B cell (primary cell): ENCODE results near the gene NUP85. TPM values are rescaled to one million over a fixed set of nuclear protein-coding genes. Genes with fewer than 3 reads are reported as not detected.

Source experiments
- ATAC-seq: fragments of 200-7000 bp; cut with Tn5 transposase; one replicate; pipeline ENCODE4 v1.10.0; 2021; ENCODE audit warnings: low read depth, mild to moderate bottlenecking, moderate number of reproducible peaks, moderate library complexity
- CTCF ChIA-PET: fragments of 350-600 bp; sonication (Branson Sonifier 250); formaldehyde crosslinking; loops from one replicate; lab custom pipeline; 2021; ENCODE audit warnings: antibody characterized with exemption, inconsistent platforms; lab: Charles Lee
- POLR2A ChIA-PET: fragments of 350-600 bp; sonication (Branson Sonifier 250); formaldehyde crosslinking; loops from one replicate; lab custom pipeline; 2021; ENCODE audit warnings: antibody characterized with exemption; lab: Charles Lee
- DNase-seq: peaks from one replicate; pipeline ENCODE4 v3.0.0; 2013
- H2AFZ ChIP-seq: 2 replicates; pipeline ENCODE4 v1.6.1; 2012; ENCODE audit warnings: mild to moderate bottlenecking, low read depth, low read length; ENCODE audit not compliant: insufficient read depth, poor library complexity, severe bottlenecking
- H3K27ac ChIP-seq, 2 donors: 1 replicate in 1 of 2; 2 replicates in 1 of 2; pipeline ENCODE4 v1.5.1; 2012 to 2013; ENCODE audit warnings: low read length in 2 of 2, mild to moderate bottlenecking in 2 of 2, moderate library complexity in 1 of 2
- H3K27me3 ChIP-seq, 4 experiments: fragments of 200-600 bp in 1 of 4; sonication (generic) in 1 of 4; replicated peaks in 1 of 4; 1 replicate in 2 of 4; 2 replicates in 2 of 4; pipeline versions ENCODE4 v1.6.1 to v1.7.0; 2013 to 2016; ENCODE audit warnings: low read length in 3 of 4, mild to moderate bottlenecking in 2 of 4, mixed read lengths in 1 of 4, moderate library complexity in 1 of 4; ENCODE audit not compliant: insufficient read depth in 4 of 4, control insufficient read depth in 3 of 4; ENCODE audit errors: control extremely low read depth in 1 of 4
- H3K36me3 ChIP-seq, 2 experiments: replicated peaks in 1 of 2; 1 replicate in 1 of 2; 2 replicates in 1 of 2; pipeline versions ENCODE4 v1.6.1 to v1.7.1; 2013; ENCODE audit warnings: low read length in 1 of 2; ENCODE audit not compliant: insufficient read depth in 2 of 2, control insufficient read depth in 1 of 2; ENCODE audit errors: control extremely low read depth in 1 of 2, extremely low read depth in 1 of 2
- H3K4me1 ChIP-seq, 2 donors: fragments of 200-600 bp in 1 of 2; sonication (generic) in 1 of 2; 1 replicate in 1 of 2; 2 replicates in 1 of 2; pipeline versions ENCODE4 v1.5.1 to v1.6.1; 2013 to 2017; ENCODE audit warnings: low read length in 2 of 2; ENCODE audit not compliant: control insufficient read depth in 2 of 2, insufficient read depth in 2 of 2
- H3K4me2 ChIP-seq: replicated peaks from 2 replicates; pipeline ENCODE3; 2012; ENCODE audit warnings: mild to moderate bottlenecking, low read depth, low read length; ENCODE audit not compliant: poor library complexity, severe bottlenecking
- H3K4me3 ChIP-seq, 5 experiments: fragments of 200-600 bp in 1 of 5; sonication (generic) in 1 of 5; 1 replicate in 3 of 5; 2 replicates in 2 of 5; pipeline versions ENCODE4 v1.5.1 to v1.7.0; 2011 to 2016; ENCODE audit warnings: low read length in 4 of 5, mild to moderate bottlenecking in 4 of 5, low read depth in 2 of 5, control low read depth in 1 of 5, moderate library complexity in 1 of 5; ENCODE audit not compliant: insufficient read depth in 1 of 5; ENCODE audit errors: control extremely low read depth in 1 of 5, extremely low read depth in 1 of 5
- H3K79me2 ChIP-seq: fragments of 200-600 bp; sonication (generic); one replicate; pipeline ENCODE4 v1.6.0; 2016; ENCODE audit warnings: low read length; ENCODE audit not compliant: control insufficient read depth, insufficient read depth
- H3K9ac ChIP-seq: fragments of 200-600 bp; sonication (generic); 2 replicates; pipeline ENCODE4 v1.6.1; 2017; ENCODE audit warnings: mild to moderate bottlenecking, low read length, moderate library complexity
- H3K9me3 ChIP-seq, 3 donors: one replicate each; pipeline versions ENCODE4 v1.6.1 to v1.7.1; 2013; ENCODE audit warnings: low read length in 2 of 3; ENCODE audit not compliant: control insufficient read depth in 2 of 3, insufficient read depth in 1 of 3; ENCODE audit errors: control extremely low read depth in 1 of 3
- H4K20me1 ChIP-seq: 2 replicates; pipeline ENCODE4 v1.6.0; 2012; ENCODE audit warnings: mild to moderate bottlenecking, low read length; ENCODE audit not compliant: insufficient read depth, control insufficient read depth, poor library complexity, severe bottlenecking
- H3K27ac Mint-ChIP-seq: one replicate; pipeline ENCODE4 v1.8.0; 2021; ENCODE audit warnings: mixed read lengths
- H3K27me3 Mint-ChIP-seq: one replicate; pipeline ENCODE4 v1.8.0; 2021; ENCODE audit warnings: mixed read lengths
- H3K4me1 Mint-ChIP-seq: one replicate; pipeline ENCODE4 v1.8.0; 2021; ENCODE audit warnings: mixed read lengths
- H3K4me3 Mint-ChIP-seq: one replicate; pipeline ENCODE4 v1.8.0; 2021; ENCODE audit warnings: mixed read lengths
- H3K9me3 Mint-ChIP-seq: one replicate; pipeline ENCODE4 v1.8.0; 2022; ENCODE audit warnings: mixed read lengths; ENCODE audit not compliant: insufficient read depth
- EZH2 ChIP-seq: IDR thresholded peaks from 2 replicates; pipeline ENCODE4 v1.6.1; 2012; ENCODE audit warnings: borderline replicate concordance, low read depth, mild to moderate bottlenecking, moderate library complexity, low read length; ENCODE audit not compliant: insufficient read depth, poor library complexity, severe bottlenecking
- WGBS: methylation state at CpG from one replicate; pipeline ENCODE4 v1.1.5; 2013; ENCODE audit warnings: missing lambda C conversion rate; ENCODE audit not compliant: insufficient coverage; 5-methylcytosine and 5-hydroxymethylcytosine counted together
- intact Hi-C: fragments of 100-400 bp; cut with micrococcal nuclease; formaldehyde crosslinking; loops from one replicate; pipeline ENCODE4 v1.10.0; 2022
- polyA plus RNA-seq: library from polyadenylated mRNA; depleted of rRNA; stranded (reverse); fragments of >200 nt; gene quantifications from 2 replicates; pipeline ENCODE4 v1.2.3, GENCODE V29; 2012
- total RNA-seq, 2 donors: library from RNA; stranded (reverse); fragments of 120-200 nt in 1 of 2; gene quantifications; 1 replicate in 1 of 2; 2 replicates in 1 of 2; pipeline versions ENCODE4 v1.2.3 to v1.2.4, GENCODE V29; 2013 to 2022
- TF ChIP-seq, protein P1 (sequence below): fragments of 200-600 bp; IDR thresholded peaks from one replicate; pipeline ENCODE4 v1.8.0; 2022; ENCODE audit warnings: antibody characterized with exemption, mild to moderate bottlenecking

Gene NUP85
- total and polyA plus RNA-seq, 2 donors (not counting 1 experiment from before 2014, with no cell fraction given), result 97.5 to 142 TPM

DNA sequence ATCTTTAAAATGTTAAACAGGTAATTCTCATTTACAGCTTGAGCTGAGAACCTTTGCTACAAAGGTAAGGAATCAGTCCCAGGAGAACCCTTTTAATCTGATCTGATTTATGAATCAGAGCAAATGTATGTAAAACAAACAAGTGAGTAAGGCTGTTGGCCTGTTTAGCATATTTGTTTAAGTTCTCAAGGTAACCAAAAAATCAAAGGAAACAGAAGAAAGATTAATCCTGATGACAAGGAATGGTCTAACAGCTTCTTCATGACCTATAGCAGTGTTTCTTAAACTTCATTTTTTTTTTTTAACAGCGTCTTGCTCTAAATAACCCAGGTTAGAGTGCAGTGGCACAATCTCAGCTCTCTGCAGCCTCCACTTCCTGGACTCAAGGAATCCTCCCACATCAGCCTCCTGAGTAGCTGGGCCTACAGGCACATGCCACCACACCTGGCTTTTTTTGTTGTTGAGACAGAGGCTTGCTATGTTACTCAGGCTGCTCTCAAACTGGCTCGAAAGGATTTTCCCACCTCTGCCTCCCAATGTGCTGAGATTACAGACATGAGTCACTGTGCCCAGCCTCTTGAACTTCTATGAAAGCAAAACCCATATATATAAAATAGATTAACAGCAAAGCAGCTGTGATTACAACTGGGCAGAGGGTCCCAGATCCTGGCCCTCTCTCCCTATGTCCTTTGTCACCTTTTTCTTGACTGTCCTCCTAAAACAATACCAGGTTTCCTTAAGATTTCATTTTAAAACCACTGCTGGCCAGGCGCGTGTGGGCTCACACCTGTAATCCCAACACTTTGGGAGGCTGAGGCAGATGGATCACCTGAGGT is 46.1 kb upstream of the NUP85 start:
- Histone ChIP-seq H3K9ac (no peak overlapping the region), H3K4me1 (peaks cover 6 to 14% of the 10 kb centered on the region in 2 donors), H3K4me2 (no peak overlapping the region), H3K27ac (no peak overlapping the region), H3K79me2 (peaks cover 4% of the 10 kb centered on the region), H3K4me3 (no peak overlapping the region), H4K20me1 (no peaks in the 10 kb centered on the region), H3K27me3 (no peaks in the 10 kb centered on the region), H2AFZ (no peak overlapping the region), H3K9me3 (no peaks in the 10 kb centered on the region), H3K36me3 (no peaks in the 10 kb centered on the region)
- Mint-ChIP-seq H3K4me1 (peaks cover 8% of the 10 kb centered on the region), H3K27ac (no peak overlapping the region), H3K27me3 (no peaks in the 10 kb centered on the region), H3K4me3 (no peak overlapping the region), H3K9me3 (no peaks in the 10 kb centered on the region)
- DNase-seq, result no peak
- no peak for ATAC-seq
- TF ChIP-seq, protein P1, sequence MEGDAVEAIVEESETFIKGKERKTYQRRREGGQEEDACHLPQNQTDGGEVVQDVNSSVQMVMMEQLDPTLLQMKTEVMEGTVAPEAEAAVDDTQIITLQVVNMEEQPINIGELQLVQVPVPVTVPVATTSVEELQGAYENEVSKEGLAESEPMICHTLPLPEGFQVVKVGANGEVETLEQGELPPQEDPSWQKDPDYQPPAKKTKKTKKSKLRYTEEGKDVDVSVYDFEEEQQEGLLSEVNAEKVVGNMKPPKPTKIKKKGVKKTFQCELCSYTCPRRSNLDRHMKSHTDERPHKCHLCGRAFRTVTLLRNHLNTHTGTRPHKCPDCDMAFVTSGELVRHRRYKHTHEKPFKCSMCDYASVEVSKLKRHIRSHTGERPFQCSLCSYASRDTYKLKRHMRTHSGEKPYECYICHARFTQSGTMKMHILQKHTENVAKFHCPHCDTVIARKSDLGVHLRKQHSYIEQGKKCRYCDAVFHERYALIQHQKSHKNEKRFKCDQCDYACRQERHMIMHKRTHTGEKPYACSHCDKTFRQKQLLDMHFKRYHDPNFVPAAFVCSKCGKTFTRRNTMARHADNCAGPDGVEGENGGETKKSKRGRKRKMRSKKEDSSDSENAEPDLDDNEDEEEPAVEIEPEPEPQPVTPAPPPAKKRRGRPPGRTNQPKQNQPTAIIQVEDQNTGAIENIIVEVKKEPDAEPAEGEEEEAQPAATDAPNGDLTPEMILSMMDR, result no peak
- no peak for TF ChIP-seq EZH2
- intact Hi-C loops, result no loop called here
- WGBS, result 80% methylated on average over 1 of the region's 4 CpGs
- ChIA-PET POLR2A (interaction anchor here (0.8 kb wide), 1 partner anchor 28 kb away, joined by 3 read pairs; the partner anchor contains the start of gene NT5C), CTCF (interaction anchor here (0.7 to 0.9 kb wide), 4 partner anchors 11 to 45 kb away, joined by 3 to 4 read pairs (median 4); no protein-coding TSS in a partner anchor)

DNA sequence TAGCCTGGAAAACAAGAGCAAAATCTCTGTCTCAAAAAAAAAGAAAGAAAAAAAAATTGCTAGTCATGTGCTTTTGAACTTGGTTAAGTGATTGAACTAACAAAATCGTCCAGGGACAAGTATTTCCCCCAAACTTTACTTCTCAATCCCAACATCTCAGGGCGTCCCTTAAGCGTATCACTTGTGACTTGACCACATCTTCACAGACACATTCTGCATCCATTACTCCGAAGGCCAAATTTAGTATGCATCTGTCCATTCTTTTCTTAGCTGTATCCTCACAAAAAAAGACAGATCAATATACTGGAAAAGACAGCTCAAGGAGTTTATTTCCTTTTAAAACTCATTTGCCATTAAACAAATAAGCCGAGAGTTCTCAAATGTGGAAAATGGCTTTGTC is 45.3 kb upstream of the NUP85 start:
- no peak overlapping the region for H3K9ac ChIP-seq
- peaks cover 4% of the 10 kb centered on the region for H3K79me2 ChIP-seq
- intact Hi-C loops, result no loop called here
- no peaks in the 10 kb centered on the region for H3K27me3 ChIP-seq
- H3K4me3 Mint-ChIP-seq, result no peak overlapping the region
- H3K9me3 Mint-ChIP-seq, result no peaks in the 10 kb centered on the region
- H3K27ac ChIP-seq, result no peak overlapping the region
- H3K27ac Mint-ChIP-seq, result no peak overlapping the region
- no peaks in the 10 kb centered on the region for H4K20me1 ChIP-seq
- ChIA-PET CTCF (interaction anchor here (0.7 to 0.8 kb wide), 2 partner anchors 10 to 46 kb away, joined by 3 to 4 read pairs; no protein-coding TSS in a partner anchor), POLR2A (no interaction called here)
- WGBS, result 100% methylated on average over 3 of the region's 5 CpGs
- H3K4me1 Mint-ChIP-seq, result peaks cover 1% of the 10 kb centered on the region
- H3K27me3 Mint-ChIP-seq, result no peaks in the 10 kb centered on the region
- ATAC-seq (no peak), DNase-seq (no peak)
- no peak overlapping the region for H3K4me2 ChIP-seq
- H3K36me3 ChIP-seq, result no peaks in the 10 kb centered on the region
- no peak overlapping the region for H3K4me3 ChIP-seq
- H3K9me3 ChIP-seq, result no peaks in the 10 kb centered on the region
- H2AFZ ChIP-seq, result no peak overlapping the region
- TF ChIP-seq, protein P1, result no peak
- TF ChIP-seq EZH2, result no peak
- peaks cover 0 to 8% of the 10 kb centered on the region in 2 donors for H3K4me1 ChIP-seq
